K562 (cell line): ENCODE measurements around the gene REX1BD. TPM values are rescaled to one million over a fixed set of nuclear protein-coding genes. Genes with fewer than 3 reads are reported as not detected.

Experiments
- ESRRB ChIP-seq: fragments of 250-450 bp; sonication (Bioruptor Pico); IDR thresholded peaks from 2 replicates; pipeline ENCODE4 v1.5.0; 2020; ENCODE audit warnings: mild to moderate bottlenecking, moderate library complexity, borderline replicate concordance
- MYC ChIP-seq, 2 experiments: fragments of 250-450 bp in 1 of 2; sonication (Bioruptor Pico) in 1 of 2; IDR thresholded peaks; 2 replicates each; pipeline versions ENCODE4 v1.5.1 to v1.6.1; 2012 to 2021; ENCODE audit warnings: low read depth in 2 of 2, borderline replicate concordance in 1 of 2, improper control_type of control experiment in 1 of 2, low read length in 1 of 2, mild to moderate bottlenecking in 1 of 2, moderate library complexity in 1 of 2
- ZNF124 ChIP-seq: sonication (generic); formaldehyde crosslinking; IDR thresholded peaks from 2 replicates; pipeline ENCODE4 v1.8.1; 2022; ENCODE audit warnings: missing genetic modification reagents
- ZNF318 ChIP-seq, 2 experiments: fragments of 450-650 bp; IDR thresholded peaks; 2 replicates each; pipeline ENCODE4 v1.6.1; 2016; ENCODE audit warnings: mild to moderate bottlenecking in 2 of 2, borderline replicate concordance in 1 of 2, low read depth in 1 of 2, moderate library complexity in 1 of 2
- ZNF639 ChIP-seq, 2 experiments: fragments of 200-800 bp in 1 of 2; sonication (Bioruptor generic) in 1 of 2; sonication (generic) in 1 of 2; formaldehyde crosslinking in 1 of 2; IDR thresholded peaks in 1 of 2; conservative IDR thresholded peaks in 1 of 2; 2 replicates each; pipeline versions ENCODE4 v1.5.0 to v1.6.1; 2016 to 2020; ENCODE audit warnings: missing compliant biosample characterization in 1 of 2, missing genetic modification characterization in 1 of 2, missing genetic modification reagents in 1 of 2
- polyA plus RNA-seq, 8 experiments: library from polyadenylated mRNA; depleted of rRNA in 4 of 8; stranded (reverse) in 5 of 8; unstranded in 3 of 8; fragments of >200 nt; fragmentation: Nextera tagmentation in 2 of 8; fragmentation: Illumina TruSeq in 1 of 8; extraction: Ambion mirVana in 2 of 8; extraction: Trizol in 1 of 8; gene quantifications; 2 replicates each; pipeline versions ENCODE4 v1.2.1 to v1.2.3, GENCODE V29; 2011 to 2014; ENCODE audit warnings: inconsistent platforms in 1 of 8, missing spikeins in 1 of 8
- total RNA-seq, 7 experiments: library from RNA; depleted of rRNA in 6 of 7; stranded (reverse); fragments of >200 nt in 6 of 7; fragmentation: Illumina TruSeq in 2 of 7; extraction: Trizol in 2 of 7; gene quantifications; 2 replicates each; pipeline versions ENCODE4 v1.2.1 to v1.2.3, GENCODE V29; 2011 to 2021; ENCODE audit warnings: low replicate concordance in 1 of 7

REX1BD gene
- total and polyA plus RNA-seq, 9 of the 15 experiments (the other 6 are each of a cell fraction or from before 2014, with no cell fraction given) = 1.9 to 136 (median 13.8) TPM

- TF ChIP-seq ZNF318 (IDR thresholded peaks at IDR 0.05; ENCODE audit: borderline replicate concordance in 1 of 2, low read depth in 1 of 2) (no peak), ESRRB (no peak), ZNF124 (CRISPR knock-in tag) (no peak), ZNF639 (CRISPR knock-in tag; conservative IDR thresholded peaks at IDR 0.05 in 1 of 2, IDR thresholded peaks at IDR 0.05 in 1 of 2) (no peak), MYC (IDR thresholded peaks at IDR 0.05; ENCODE audit: low read depth, low read length) (no peak), MYC (CRISPR knock-in tag; IDR thresholded peaks at IDR 0.05; ENCODE audit: borderline replicate concordance, low read depth) (0 out of 2 replicates have a peak, but pooled peaks have one; percentile 55)
Observed at GRCh38 chr19:18587962-18588610, 512 bp upstream of the REX1BD start (continued).
